Measurements from ENCODE around the gene GJB1.
"Not testable (repeated sequence)": the region's sequence is repeated elsewhere in the genome, so short reads cannot be mapped to it uniquely, and the experiment has no call there.

Gene GJB1

DNA sequence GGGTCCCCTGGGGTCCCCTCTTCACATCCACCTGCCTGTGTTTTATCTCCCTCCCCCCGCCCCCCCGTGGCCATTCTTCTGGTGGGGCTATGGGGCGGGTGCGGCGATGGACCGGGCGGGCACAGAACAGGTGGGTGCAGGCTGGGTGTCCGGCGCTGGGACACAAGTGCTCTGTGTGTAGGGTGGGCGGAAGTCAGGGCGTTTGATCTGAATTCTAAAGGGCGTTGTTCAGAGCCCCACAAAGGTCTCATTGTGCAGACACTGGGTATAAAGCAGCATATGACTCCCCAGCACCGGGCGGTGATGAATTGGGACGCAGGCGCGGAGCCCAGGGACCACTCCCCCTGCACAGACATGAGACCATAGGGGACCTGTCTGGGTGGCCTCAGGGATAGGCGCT lies at the start of gene GJB1:
GJB1 (plus strand) TSS at position 296 of the 400 bp plus-strand sequence. CDS start 484 bp downstream, outside the sequence.
- no peak for DNase-seq

DNA sequence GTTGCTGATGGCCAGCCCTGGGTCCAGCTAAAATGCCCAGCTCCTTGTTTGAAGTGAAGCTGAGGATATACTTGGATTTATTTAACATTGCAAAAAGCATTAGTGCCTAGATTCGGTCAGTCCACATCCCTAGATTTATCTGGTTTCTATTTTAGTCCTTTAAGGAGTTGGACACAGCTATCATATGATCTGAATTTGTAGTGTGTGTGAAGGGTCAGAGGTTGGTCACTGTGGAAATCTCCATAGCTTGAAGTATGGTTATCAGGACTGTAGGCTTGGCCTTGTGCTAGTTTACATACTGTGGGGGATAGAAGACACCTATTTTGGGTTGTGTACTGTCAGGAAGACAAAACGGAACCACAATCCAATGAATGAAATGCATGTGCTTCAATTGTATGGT lies 49.6 kb upstream of the GJB1 start:
- no peak for DNase-seq

DNA sequence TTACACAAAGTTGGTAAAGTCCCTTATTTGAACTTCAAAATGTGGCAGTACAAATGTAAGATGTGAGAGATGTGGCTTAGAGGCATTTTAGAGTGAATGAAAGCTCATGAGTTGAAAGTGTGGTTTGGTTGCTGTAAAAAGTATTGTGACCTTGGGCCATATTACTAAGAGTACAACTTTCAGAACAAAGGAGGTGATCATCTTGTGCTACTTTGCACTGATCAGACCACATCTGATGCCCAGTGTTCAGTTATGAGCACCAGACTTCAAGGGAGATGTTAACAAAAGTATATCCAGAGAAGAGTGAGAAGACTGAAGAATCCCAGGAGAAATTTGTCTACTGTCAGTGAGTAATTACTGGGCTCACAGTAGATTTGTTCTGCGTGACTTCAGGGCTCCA lies 48.2 kb upstream of the GJB1 start:
- no peak for DNase-seq

DNA sequence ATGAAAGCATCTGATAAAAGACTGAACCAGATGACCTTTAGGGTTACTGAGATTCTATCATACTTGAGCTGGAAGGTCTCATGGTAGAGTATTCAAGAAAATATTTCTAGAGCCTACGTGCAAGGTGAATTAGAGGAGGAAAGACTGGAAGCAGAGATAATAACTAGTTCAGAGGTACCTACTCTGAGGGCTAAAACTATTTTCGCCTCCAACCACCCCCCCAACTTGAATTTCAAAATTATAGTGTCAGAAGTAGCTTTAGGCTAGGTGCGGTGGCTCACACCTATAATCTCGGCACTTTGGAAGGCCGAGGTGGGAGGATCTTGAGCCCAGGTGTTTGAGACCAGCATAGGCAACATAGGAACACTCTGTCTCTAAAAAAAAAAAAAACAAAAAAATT lies 47.5 kb upstream of the GJB1 start:
- no peak for DNase-seq

DNA sequence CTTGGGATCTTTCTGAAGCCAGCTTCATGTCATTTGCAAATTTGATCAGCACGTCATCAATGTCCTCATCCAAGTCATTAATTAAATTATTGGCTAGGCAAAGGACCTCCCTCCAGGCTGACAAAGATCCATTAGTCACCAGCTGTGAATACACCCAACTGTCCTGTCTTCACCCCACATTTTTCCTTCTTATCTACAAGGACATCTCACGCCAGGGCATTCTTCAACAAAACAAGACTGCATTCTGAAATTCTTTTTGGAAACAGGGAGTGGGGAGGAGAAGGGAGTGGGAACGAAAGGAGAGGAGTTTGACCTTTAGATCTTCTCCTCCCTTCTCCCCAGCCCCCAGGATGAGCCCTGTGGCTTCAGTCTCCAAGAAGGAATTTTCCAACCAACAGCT lies 45.7 kb upstream of the GJB1 start:
- no peak for DNase-seq

DNA sequence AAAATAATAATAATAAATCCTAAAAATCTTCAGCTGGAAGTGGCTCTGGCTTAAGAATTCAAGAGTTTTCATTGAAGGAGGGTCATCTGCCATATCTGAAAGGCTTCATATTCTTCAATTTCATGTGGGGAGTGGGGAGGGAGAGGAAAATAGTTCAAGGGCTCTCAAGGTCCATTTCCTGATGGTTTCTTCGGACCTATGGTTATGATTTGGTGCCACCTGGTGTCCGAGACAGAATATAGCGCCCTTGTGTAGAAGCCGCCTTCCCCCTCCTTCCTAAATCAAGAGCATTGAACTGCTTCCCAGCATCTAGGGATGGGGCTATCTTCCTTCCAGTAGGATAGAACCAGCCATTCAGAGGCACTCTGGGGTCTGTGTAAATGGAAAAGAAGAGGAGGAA lies 44.1 kb upstream of the GJB1 start:
- DNase-seq: peak; percentile 43

DNA sequence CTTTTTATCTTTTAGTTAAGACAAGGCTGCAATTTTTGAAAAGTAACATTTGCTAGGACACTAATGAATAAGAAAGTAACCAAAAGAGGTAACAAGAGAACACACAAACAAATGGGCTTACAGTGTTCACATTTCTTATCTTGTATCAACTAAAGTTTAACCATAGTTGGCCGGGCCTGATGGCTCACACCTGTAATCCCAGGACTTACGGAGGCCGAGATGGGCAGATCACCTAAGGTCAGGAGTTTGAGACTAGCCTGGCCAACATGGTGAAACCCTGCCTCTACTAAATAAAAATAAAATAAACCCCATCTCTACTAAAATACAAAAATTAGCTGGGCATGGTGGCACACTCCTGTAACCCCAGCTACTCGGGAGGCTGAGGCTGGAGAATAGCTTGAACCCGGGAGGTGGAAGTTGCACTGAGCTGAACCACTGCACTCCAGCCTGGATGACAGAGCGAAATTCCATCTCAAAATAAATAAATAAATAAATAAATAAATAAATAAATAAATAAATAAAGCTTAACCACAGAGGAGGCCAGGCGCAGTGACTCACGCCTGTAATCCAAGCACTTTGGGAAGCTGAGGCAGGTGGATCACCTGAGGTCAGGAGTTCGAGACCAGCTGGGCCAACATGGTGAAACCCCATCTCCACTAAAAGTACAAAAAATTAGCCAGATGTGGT lies 42.3 kb upstream of the GJB1 start:
- DNase-seq: not testable (repeated sequence)

DNA sequence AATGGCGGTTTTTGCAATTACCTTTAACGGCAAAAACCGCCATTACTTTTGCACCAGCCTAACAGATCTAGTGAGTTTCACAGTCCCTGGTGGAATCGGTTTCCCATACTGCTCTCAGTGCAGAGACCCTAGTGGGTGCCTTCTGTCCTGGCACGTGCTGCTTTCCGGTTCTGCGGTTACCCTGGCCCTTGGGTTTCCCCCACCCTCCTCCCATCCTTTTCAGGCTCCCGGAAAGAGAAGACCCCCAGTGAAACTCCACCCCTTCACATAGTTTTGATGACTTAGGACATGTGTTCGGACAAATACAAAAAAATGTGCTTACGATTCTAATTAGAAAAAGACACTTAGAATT lies 41.5 kb upstream of the GJB1 start:
- peak; percentile 50 for DNase-seq

DNA sequence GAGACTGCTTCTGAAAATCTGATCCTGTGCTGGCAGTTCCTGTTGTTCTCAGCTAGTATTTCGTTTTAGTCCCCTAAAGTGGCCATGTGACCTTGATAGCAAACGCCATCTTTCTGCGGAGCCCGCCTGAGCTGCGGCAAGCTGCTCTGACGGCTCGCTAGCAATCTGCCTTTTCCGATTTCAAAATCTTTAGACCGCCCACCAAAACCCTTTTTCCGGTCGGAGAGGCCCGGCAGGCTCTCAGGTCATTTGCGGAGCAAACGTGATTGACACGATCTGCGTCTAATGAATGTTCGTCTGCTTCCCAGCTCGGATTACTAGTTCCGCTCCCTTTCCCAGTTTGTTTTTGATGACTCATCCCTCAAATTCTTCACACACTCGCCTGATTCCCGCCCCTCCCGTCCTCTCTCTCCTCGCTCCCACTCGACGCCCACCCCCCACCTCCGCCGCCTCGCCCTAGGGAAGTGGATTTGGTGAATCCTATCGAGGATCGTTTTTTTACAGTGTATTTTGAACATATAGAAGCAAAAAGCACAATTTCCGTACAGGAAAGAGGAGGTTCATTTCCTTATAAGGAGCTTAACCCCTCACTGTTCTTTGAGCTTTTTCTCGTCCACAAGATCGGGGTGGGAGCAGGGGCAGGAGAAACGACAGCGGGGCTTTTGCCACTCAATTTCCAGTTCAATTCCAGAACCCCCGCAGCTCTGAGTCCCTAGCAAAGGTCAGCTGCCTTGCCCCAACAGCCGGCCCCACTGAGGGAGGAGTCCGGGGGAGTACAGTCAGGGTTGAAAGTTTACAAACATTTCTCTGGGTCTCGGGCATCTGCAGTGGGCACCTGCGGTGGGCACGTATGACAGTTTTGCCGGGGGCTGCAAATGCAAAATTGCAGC lies 40.9 kb upstream of the GJB1 start:
- DNase-seq: peak; percentile 93

DNA sequence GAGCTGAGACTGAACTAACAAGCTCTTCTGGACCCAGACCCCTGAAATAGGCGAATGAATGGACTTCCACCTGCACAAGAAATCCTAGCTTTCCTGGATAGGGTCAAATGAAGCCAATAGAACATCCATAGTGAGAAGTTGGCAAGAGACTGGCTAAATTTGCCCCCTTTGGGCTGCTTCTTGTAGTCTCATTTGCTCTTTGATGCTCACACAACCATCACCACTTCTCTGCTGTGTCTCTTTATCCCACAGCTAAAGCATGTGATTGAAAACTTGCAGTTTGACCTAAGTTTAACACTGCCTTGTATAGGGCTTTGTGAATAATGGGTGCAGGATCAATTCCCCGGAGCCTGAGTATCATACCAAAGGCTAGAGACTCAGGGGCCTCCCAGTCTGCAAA lies 40.2 kb upstream of the GJB1 start:
- DNase-seq: no peak

DNA sequence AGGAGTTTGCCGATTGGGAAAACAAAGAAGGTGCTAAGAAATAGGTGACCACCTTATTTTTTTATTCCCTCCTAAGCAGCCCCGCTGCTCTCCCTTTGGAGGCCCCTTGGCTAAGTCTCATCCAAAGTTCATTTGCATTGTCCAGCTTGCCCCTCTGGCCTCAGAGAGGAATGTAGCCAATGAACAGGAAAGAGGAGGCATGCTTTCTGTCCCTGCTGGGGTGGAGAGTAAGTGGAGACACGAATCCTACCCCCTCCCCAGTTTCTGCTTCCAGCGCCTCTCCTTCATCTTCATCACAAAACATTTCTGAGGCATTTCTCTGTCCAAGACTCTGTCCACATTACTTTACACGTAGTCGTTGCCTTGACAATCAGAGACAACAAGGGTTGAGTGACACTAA lies 39.7 kb upstream of the GJB1 start:
- no peak for DNase-seq

DNA sequence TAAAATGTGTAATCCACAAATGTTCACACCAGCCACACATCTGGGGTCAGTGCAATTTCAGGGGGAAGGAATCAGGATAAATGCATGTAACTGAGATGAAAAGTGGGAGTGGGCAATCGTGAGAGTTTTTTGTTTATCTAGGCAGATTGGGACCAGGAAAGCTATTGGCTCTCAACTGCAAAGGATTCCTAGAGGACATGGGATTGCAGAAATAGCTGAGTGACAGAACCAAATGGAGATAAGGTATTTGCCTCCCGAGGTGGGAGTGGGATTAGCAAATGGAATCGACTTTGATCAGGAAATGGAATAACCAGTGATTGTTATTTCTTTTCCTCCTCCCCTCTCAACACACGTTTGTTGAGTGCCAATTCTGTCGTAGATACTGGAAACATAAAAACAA lies 38.9 kb upstream of the GJB1 start:
- no peak for DNase-seq

DNA sequence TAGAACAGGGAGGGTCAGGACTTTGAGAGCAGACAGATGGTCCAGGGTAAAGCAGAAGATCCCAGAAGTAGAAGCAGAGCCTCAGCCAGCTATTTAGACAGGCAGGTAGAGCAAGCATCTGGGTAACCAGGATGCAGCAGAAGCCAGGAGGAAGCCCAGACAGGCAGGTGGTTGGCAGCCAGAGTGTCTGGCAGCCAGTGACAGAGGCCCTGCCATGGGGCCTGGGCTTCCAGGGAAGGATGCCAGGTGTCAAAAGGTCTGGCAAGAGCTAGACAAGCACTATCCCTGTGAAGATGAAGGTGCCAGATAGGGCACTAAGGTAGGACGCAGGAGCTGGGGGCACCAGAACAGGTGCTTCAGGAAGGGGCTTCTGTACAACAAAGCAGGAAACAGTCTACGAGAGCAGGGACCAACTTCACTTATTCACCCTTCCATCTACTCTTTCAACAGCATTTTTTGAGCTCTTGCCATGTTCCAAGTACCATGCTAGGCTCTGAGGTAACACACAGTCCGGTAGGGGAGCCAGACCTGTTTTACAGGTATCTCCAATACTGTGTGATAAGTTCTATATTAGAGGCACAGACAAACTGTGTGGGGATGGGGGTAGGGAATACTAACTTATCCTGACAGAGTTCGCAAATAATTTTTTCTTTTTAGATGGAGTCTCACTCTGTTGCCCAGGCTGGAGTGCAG lies 38.1 kb upstream of the GJB1 start:
- DNase-seq: peak; percentile 2

DNA sequence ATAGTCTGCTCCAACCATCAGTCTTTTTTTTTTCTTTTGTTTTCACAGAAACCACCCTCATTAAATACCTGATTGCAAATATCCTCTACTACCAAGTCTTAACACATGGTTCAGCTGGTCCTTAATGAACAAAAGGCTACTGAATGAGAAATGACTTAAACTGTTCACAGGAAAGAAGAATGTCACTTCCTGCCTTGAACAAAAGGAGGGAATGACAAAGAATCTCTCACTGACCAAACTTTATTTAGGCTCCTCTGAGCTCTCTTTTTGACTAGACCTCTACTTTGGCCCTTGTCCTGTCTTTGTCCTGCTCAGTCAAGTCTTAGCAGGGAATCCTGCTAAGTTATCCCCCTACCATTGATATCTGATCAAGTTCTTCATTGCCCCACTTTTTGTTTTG lies 31.8 kb upstream of the GJB1 start:
- no peak for DNase-seq

DNA sequence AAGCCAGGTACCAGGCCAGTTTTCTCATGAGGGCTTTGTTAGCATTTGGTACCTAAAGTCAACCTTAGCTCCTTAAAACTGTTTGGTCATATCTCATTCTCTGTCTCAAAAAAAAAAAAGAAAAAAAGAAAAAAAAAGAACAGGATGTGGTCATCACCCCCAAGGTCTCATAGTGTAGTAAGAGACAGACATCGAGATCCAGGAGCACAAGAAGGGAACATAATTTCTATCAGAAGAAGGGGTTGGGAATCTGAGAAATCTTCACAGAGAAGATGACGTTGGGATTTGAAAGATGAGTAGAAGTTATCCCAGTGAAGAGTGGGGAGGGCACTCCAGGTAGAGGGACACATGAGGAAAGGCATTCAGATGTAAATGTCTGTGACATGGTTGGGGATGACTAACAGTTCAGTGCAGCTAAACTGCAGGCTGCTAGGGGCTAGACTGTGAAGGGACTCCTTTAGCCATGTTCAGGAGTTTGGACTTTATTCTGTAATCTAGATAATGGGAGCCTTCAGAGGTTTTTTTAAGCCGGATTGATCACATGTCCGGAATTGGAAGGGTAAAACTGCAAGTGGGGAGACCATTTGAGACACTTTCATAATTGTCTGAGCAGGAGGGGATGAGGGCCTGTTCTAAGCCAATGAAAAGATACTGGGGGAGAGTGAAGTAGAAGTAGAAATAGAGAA lies 26.9 kb upstream of the GJB1 start:
- no peak for DNase-seq

DNA sequence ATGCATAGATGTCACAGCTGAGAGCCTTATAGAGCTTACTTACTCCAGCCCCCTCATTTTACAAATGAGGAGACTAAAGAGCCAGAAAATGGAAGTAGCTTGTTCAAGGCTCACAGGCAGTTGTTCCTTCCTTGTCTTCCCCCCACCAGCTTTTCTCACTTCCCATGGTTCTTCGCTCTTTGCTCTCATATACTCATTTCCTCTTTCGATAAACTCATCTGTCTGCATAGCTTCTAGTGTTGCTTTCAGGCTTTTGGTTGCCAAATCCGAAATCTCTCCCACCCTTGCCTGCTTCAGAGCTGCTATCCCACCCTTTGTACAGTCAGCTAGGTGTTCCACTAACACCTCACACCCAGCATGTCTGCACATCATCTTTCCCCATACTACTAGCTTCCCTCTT lies 25.0 kb upstream of the GJB1 start:
- DNase-seq: no peak

DNA sequence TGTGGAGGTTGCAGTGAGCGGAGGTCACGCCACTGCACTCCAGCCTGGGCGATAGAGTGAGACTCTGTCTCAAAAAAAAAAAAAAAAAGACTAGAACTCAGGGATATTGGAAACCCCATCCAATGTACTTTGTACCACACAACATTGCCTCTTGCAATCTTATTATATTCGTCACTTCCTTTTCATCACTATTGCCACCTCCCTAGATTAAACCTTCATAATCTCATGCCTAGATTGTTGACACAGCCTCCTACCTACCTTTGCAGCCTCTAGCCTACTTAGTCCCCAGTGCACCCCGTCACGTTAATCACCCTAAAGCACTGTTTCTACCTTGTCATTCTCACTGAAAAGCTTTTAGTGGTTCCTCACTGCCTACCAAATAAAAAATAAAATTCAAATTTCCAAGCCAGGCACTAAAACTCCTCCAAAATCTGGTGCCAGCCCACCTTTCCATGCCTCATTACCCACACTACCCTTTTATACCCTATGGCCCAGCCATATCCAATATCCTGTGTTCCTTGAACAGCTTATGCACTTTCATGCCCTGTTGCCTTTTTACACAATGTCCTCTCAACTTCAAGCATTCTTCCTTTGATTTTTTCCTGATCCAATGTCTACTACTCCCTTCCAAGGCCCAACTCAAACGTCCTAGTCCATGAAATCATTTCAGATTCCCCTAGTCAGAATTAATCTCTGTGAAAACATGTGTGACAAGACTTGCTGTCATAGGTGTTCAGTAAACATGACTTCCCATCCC lies 23.6 kb upstream of the GJB1 start:
- no peak for DNase-seq

DNA sequence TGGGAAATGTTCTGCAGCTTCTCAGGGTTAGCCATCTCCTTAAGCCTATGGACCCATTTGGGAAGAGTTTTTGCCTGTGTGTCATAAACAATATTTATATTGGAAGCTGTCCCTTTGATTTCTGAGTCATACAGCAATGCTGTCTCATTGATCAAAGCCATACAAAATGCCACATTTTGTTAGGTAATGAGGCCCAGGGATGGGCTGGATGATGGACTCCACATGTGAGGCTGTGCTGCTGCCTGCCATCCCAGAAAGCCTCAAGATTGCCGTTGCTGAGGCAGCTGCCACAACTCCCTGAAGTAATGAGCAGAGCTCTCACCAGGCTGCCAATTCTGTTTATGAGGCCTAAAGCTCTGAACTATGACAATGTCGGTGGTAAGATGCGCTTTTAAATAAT lies 12.2 kb upstream of the GJB1 start:
- no peak for DNase-seq

DNA sequence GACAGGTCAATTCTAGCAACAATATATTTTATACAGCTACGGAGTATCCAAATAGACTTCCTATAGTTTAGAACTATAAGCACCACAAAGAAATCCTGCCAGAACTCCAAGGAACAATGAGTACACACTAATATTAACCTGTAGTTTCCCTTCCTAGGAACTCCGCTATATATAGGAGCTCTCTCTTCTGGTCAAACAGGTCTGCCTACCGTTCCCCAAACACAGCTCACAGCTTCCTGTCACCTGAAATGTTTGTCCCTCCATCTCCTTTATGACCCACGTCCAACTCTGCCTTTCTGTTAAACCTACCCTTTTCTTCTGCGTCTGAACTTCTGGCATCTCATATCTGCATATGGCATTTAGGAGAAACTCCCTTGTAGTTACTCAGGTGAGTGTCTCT lies 10.5 kb upstream of the GJB1 start:
- DNase-seq: no peak

DNA sequence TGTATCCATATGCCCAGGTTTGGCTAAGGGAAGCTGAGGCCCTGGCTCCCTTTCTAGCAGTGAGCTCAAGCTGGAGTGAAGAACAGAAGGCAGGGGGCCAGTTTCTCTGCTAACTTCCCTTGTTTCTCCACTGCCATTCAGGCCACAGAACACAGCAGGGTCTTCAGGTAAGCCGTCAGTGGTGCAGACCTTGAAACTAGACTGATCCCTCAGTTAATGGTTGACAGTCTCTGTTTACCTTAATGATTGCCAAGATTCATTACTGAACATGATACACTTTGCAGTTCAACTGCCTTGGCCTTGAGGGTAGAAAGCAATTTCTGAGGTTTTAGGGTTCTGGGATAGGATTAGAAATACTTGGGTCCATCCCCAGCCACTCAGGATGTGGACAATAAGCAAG lies 8.9 kb upstream of the GJB1 start:
- DNase-seq: no peak

DNA sequence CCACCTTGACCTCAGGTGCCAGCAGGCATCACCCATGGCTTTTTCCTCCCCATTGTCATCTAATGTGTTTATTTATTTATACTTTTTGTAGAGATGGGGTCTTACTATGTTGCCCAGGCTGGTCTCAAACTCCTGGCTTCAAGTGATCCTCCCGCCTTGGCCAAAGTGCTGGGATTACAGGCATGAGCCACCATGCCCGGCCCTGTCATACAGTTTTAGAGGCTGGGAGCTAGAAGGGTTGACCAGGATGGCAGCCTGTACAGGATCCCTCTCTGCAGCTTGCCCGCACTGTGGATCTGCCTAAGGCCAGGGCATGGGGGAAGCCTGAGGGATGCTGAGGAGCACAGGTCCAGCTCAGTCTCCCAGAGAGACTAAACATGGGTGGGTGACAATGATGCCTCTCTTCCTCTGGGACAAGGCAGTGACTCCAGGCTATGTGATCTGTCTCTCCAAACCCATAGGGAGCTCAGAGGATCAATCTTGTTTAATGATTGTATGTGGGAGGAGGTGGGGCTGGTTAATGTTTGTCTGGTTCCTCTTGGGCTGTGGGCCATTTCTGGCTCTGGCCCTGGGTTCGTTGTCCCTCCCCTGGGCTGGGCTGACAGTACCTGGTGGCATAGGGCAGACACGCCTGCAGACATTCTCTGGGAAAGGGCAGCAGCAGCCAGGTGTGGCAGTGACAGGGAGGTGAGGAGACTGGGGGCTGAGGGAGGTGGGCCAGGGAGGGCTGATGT lies 8.3 kb upstream of the GJB1 start:
- DNase-seq: no peak

DNA sequence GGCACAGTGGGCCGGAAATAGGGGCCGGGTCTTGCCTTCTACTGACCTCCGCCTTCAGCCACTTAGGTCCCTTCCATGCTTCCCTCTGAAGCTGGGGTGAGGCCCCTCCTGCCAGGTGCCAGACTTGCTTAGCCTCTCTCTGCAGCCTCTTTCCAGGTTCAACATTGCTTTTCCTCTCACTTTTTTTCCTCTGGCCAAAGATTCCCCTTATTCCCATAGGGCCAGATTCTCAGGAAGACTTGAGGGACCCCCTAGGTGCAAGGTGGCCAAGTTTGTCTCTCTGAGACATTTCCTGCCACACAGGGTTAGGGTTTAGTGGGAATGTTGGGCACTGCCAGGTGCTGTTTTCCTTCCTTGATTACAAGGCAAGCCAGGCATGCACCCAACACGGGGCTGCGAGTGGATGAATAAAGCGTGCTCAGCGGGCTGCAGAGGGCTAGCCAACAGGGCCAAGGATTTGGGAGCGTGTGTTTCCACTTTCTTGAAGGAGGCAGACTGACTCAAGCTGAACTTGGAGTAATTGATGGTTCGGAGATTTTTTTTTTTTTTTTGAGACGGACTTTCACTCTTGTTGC lies 7.6 kb upstream of the GJB1 start:
- DNase-seq: no peak
